EH (cell line): Measurements from ENCODE around the gene TMC2.
"Not testable (repeated sequence)": the region's sequence is repeated elsewhere in the genome, so short reads cannot be mapped to it uniquely, and the experiment has no call there.

ENCODE experiments used
- DNase-seq: peaks from one replicate; pipeline ENCODE4 v3.0.0-alpha.2; 2015; ENCODE audit warnings: low read depth

TMC2 gene

DNA sequence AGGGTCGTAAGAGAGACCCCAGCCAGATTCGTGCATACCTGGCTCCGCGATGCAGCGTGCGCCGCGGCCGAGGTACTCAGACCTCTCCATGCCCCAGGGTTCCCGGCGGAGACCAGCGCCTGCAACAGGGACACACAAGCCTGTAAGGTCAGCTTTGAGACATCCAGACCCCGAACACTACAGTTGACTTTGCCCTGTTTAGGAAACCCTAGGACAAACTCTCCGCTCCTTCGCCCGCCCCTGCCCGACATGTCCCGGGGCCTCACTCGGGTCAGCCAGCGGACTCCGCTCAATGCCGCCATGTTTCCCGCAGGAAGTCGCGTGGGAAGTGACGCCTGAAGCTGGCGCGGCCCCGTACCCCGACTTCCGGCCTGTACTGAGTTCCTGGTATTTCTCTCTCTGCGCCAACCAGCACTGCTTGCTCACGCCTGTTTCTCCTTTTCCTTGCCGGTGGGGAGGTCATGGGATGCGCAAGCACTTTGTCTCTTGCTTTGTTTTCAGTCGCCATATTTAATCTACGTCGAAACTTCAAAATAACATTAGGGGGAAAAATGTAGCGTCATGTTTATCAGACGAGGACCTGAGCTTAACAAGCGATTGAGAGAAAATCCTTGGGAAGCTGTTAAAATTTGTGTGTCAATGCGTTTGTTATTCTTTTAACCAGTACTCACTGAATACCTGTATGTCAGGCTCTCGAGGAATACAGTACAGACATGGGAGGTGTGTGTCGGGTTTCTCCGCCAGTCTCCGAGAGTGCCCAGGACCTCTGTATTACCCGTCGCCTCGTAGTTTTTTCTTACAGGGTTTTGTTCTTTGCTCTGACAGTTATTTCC lies 127.7 kb downstream of the TMC2 start, which contains the start of gene IDH3B:
Gene IDH3B, minus strand, starts transcription at position 330 of the 833 bp plus-strand sequence. Its CDS starts 28 bp downstream, at position 302.
- peak; percentile 94 for DNase-seq

- no peak for DNase-seq
These were observed 135.6 kb downstream of the TMC2 start for GRCh38 chr20:2671977-2672376.

GRCh38 chr20:2672446-2672845 lies 136.1 kb downstream of the TMC2 start:
- DNase-seq = no peak

DNA sequence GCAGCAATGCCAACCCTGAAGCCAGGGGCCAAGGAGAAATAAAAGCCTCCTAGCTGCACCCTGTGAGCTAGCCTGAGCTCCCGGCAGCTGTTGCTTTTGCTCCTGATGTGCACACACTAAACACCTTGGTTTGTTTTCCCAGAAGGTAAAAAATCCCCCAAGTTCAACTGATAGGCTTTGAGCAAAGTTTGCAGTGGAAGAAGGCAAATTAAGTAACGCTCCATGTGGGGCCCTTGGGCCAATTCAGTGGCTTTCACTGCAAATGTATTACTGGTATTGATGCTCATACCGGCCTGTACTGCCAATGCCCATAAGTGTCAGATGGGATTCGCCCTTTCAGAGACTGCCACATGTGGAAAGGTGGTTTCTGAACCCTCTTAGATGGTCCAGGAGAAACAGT lies 137.1 kb downstream of the TMC2 start:
- no peak for DNase-seq

- DNase-seq = no peak
These were observed 143.7 kb downstream of the TMC2 start for GRCh38 chr20:2680046-2680445.

GRCh38 chr20:2682040-2682439 lies 145.7 kb downstream of the TMC2 start:
- DNase-seq = not testable (repeated sequence)

DNA sequence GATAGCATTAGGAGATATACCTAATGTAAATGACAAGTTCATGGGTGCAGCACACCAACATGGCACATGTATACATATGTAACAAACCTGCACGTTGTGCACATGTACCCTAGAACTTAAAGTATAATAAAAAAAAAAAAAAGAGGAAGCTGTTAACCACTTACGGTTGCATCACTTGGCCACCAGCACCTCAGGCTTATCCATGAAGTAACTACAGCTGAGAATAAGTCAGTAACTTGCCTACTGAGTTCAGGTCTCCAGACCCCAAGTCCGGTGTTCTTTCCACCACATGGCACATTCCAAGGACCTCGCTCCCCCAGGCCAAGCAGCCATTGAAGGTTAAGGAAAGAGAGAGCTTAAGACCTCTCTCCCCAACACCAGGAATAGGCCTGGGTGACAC lies 148.4 kb downstream of the TMC2 start:
- not testable (repeated sequence) for DNase-seq

DNA sequence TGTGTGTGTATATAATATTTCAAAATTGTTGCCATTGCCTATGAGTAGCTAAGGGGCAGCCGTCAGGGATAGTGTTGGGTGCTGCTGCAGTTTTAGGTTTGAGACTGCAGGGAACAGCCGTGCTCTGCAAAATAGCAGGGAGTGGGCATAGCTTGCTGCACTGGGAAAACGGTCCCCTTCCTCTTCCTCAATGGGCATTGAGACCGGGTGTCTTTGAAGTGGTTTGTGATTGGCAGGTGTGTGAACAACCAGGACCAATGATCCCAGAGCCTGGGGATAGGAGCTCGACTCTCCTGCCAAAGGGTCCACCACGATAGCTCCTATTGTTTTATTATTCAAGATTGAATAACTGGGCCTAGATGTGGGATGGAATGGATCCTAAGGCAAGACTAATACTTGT lies 151.1 kb downstream of the TMC2 start:
- no peak for DNase-seq

GRCh38 chr20:2688041-2688591 lies 151.7 kb downstream of the TMC2 start:
- DNase-seq = peak; percentile 55

DNA sequence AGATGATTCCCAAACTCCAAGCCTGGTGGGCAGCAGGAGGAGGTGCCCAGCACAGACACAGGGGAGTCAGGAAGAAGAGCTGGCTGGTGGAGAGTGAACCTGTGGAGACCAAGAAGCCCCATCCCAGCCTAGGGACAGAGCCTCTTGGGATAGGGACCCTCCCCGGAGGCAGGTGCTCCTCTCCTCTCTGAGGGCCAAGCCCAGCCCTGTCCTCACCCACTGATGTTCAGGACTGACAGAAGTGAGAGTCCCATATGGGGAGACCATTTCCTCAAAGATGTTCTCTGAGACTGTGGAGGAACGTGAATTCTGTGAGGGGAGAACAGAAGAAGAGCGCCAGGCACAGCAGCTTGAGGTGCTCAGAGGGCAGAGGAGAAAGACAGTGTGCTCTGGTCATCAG lies 153.8 kb downstream of the TMC2 start:
- DNase-seq = no peak

DNA sequence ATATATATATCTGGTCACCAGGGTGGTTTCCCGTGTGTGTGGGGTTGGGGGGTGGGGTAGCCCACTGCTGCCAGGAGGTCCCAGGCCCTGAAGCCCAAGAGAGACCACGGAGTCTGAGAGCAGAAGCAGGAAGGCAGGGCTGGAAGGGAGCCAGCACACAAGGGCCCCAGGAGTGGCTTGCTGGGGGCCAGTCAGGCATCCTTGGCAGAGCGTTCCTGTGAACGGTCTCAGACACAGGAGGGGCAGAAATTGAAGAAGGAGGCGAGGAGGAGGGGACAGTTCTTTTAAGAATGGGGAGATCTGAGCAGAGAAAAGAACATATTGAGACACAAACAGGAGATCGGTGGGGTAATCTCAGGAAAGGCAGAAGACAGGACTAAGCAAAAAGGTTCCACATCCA lies 154.3 kb downstream of the TMC2 start:
- no peak for DNase-seq

DNA sequence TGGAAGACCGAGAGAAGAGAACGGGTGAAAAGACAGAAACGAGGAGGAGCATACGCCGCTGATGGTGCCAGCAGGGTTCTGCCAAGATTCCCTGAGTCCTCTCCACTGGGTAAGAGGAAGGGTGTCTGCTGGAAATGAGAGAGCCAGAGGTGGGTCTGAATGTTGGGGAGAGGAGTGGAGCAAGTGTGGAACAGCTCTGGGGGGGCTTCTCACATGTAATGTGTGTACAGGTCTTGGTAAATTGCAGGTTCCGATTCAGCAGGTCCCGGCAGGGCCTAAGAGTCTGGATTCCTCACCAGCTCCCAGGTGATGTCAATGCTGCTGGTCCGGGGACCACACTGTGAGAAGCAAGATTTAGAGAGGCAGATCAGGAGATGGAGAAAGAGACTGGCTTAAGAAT lies 154.8 kb downstream of the TMC2 start:
- no peak for DNase-seq
